GM10248 (cell line): ENCODE data around the gene ACOT2.
A peak's percentile ranks its signal among the peaks of the same experiment; 100 is the strongest.
"Not testable (repeated sequence)": the region's sequence is repeated elsewhere in the genome, so short reads cannot be mapped to it uniquely, and the experiment has no call there.

ENCODE experiments used
- CTCF ChIA-PET: fragments of 300-600 bp; sonication (Branson Sonifier 250); formaldehyde crosslinking; extraction: SDS; loops from one replicate; lab custom pipeline; 2021; ENCODE audit warnings: antibody characterized with exemption; lab: Yijun Ruan, JAX
- POLR2A ChIA-PET: fragments of 350-650 bp; sonication (Branson Sonifier 250); formaldehyde crosslinking; extraction: SDS; loops from one replicate; lab custom pipeline; 2020; ENCODE audit warnings: antibody characterized with exemption; lab: Yijun Ruan, JAX
- DNase-seq: peaks from one replicate; pipeline ENCODE4 v3.0.0; 2012; ENCODE audit errors: extremely low spot score
- CTCF ChIP-seq: IDR thresholded peaks from 2 replicates; pipeline ENCODE4 v1.5.1; 2012; ENCODE audit warnings: mild to moderate bottlenecking, low read depth; ENCODE audit errors: extremely low read depth, missing control alignments, control extremely low read depth

ACOT2 gene

GRCh38 chr14:73588695-73589094 is 19.7 kb downstream of the ACOT2 start:
- TF ChIP-seq CTCF, result no peak
- DNase-seq, result no peak
- ChIA-PET CTCF (interaction anchor here (0.6 to 2.0 kb wide), 5 partner anchors 18 to 117 kb away, joined by 3 to 6 read pairs (median 3); no protein-coding TSS in a partner anchor), POLR2A (no interaction called here)

GRCh38 chr14:73589116-73589515 is 20.1 kb downstream of the ACOT2 start:
- CTCF ChIA-PET, result interaction anchor here (1.1 to 2.0 kb wide), 6 partner anchors 11 to 117 kb away, joined by 3 to 6 read pairs (median 4); no protein-coding TSS in a partner anchor
- POLR2A ChIA-PET, result no interaction called here
- no peak for TF ChIP-seq CTCF
- DNase-seq, result no peak

- CTCF ChIA-PET, result interaction anchor here (1.2 to 1.4 kb wide), 6 partner anchors 9 to 82 kb away, joined by 3 to 6 read pairs (median 4); partner anchors contain the start of gene ACOT2
- DNase-seq, POLR2A ChIA-PET: not testable (repeated sequence)
These were observed 21.6 kb downstream of the ACOT2 start for GRCh38 chr14:73590673-73591004.

- CTCF ChIA-PET, result interaction anchor here (1.0 to 1.5 kb wide), 2 partner anchors 21 to 53 kb away, joined by 3 read pairs; partner anchors contain the start of gene DNAL1
- no peak for TF ChIP-seq CTCF
- POLR2A ChIA-PET, result no interaction called here
- DNase-seq, result peak; percentile 67
These were observed 22.9 kb downstream of the ACOT2 start, which contains the start of gene ACOT4 for GRCh38 chr14:73591690-73592449. Gene ACOT4, plus strand, starts transcription at chr14:73591873. Its CDS starts 87 bp downstream, at chr14:73591960.

GRCh38 chr14:73594491-73594890 is 25.5 kb downstream of the ACOT2 start:
- CTCF ChIA-PET, result interaction anchor here (0.7 to 0.9 kb wide), 2 partner anchors 24 to 39 kb away, joined by 3 read pairs; no protein-coding TSS in a partner anchor
- POLR2A ChIA-PET, result no interaction called here

GRCh38 chr14:73599499-73599898 is 30.5 kb downstream of the ACOT2 start:
- DNase-seq, result no peak
- no peak for TF ChIP-seq CTCF
- ChIA-PET CTCF (interaction anchor here (1.0 to 1.9 kb wide), 3 partner anchors 10 to 34 kb away, joined by 3 to 7 read pairs (median 4); no protein-coding TSS in a partner anchor), POLR2A (no interaction called here)

More at GRCh38 chr14:73594491-73594890, 25.5 kb downstream of the ACOT2 start:
- DNase-seq, result no peak
- TF ChIP-seq CTCF, result no peak

- ChIA-PET POLR2A (no interaction called here), CTCF (no interaction called here)
- no peak for DNase-seq
- no peak for TF ChIP-seq CTCF
These were observed 34.0 kb downstream of the ACOT2 start for GRCh38 chr14:73602994-73603393.
